IPS-11a (cell line): ENCODE measurements around the gene PAPPA2.
"Not testable (repeated sequence)": the region's sequence is repeated elsewhere in the genome, so short reads cannot be mapped to it uniquely, and the experiment has no call there.

Source experiments
- H3K4me3 ChIP-seq: one replicate; pipeline ENCODE4 v1.5.1; 2013; ENCODE audit warnings: low read depth, low read length, control low read depth

Gene PAPPA2

GRCh38 chr1:176602388-176603004 lies 139.5 kb downstream of the PAPPA2 start:
- H3K4me3 ChIP-seq = no peak overlapping the region

- H3K4me3 ChIP-seq = no peak overlapping the region
Observed at GRCh38 chr1:176603696-176604095, 140.7 kb downstream of the PAPPA2 start.

- H3K4me3 ChIP-seq = no peak overlapping the region
Observed at GRCh38 chr1:176604461-176604860, 141.5 kb downstream of the PAPPA2 start.

- no peak overlapping the region for H3K4me3 ChIP-seq
Observed at GRCh38 chr1:176605176-176605575, 142.2 kb downstream of the PAPPA2 start.

- no peak overlapping the region for H3K4me3 ChIP-seq
Observed at GRCh38 chr1:176609556-176610408, 146.8 kb downstream of the PAPPA2 start.

GRCh38 chr1:176612791-176613190 lies 149.8 kb downstream of the PAPPA2 start:
- no peak overlapping the region for H3K4me3 ChIP-seq

- H3K4me3 ChIP-seq = no peak overlapping the region
Observed at GRCh38 chr1:176617881-176618280, 154.9 kb downstream of the PAPPA2 start.

GRCh38 chr1:176619261-176619660 lies 156.3 kb downstream of the PAPPA2 start:
- H3K4me3 ChIP-seq = no peak overlapping the region

- H3K4me3 ChIP-seq = no peak overlapping the region
Observed at GRCh38 chr1:176625365-176625764, 162.4 kb downstream of the PAPPA2 start.

GRCh38 chr1:176626572-176627061 lies 163.6 kb downstream of the PAPPA2 start:
- no peak overlapping the region for H3K4me3 ChIP-seq

- no peak overlapping the region for H3K4me3 ChIP-seq
Observed at GRCh38 chr1:176628775-176629174, 165.8 kb downstream of the PAPPA2 start.

GRCh38 chr1:176634733-176635132 lies 171.8 kb downstream of the PAPPA2 start:
- not testable (repeated sequence) for H3K4me3 ChIP-seq

- no peak overlapping the region for H3K4me3 ChIP-seq
Observed at GRCh38 chr1:176638713-176639526, 175.9 kb downstream of the PAPPA2 start.

GRCh38 chr1:176643536-176643935 lies 180.6 kb downstream of the PAPPA2 start:
- no peak overlapping the region for H3K4me3 ChIP-seq

GRCh38 chr1:176648556-176648955 lies 185.6 kb downstream of the PAPPA2 start:
- H3K4me3 ChIP-seq = no peak overlapping the region

GRCh38 chr1:176656257-176656995 lies 193.5 kb downstream of the PAPPA2 start:
- H3K4me3 ChIP-seq = no peak overlapping the region

GRCh38 chr1:176669782-176670181 lies 206.8 kb downstream of the PAPPA2 start:
- no peak overlapping the region for H3K4me3 ChIP-seq

- H3K4me3 ChIP-seq = no peak overlapping the region
Observed at GRCh38 chr1:176670853-176671252, 207.9 kb downstream of the PAPPA2 start.

- no peak overlapping the region for H3K4me3 ChIP-seq
Observed at GRCh38 chr1:176682830-176683535, 220.0 kb downstream of the PAPPA2 start.
